ENCODE data around the gene JADE1.

GRCh38 chr4:128840711-128841318, 31.3 kb downstream of the JADE1 start:
- TF ChIP-seq, protein P1, sequence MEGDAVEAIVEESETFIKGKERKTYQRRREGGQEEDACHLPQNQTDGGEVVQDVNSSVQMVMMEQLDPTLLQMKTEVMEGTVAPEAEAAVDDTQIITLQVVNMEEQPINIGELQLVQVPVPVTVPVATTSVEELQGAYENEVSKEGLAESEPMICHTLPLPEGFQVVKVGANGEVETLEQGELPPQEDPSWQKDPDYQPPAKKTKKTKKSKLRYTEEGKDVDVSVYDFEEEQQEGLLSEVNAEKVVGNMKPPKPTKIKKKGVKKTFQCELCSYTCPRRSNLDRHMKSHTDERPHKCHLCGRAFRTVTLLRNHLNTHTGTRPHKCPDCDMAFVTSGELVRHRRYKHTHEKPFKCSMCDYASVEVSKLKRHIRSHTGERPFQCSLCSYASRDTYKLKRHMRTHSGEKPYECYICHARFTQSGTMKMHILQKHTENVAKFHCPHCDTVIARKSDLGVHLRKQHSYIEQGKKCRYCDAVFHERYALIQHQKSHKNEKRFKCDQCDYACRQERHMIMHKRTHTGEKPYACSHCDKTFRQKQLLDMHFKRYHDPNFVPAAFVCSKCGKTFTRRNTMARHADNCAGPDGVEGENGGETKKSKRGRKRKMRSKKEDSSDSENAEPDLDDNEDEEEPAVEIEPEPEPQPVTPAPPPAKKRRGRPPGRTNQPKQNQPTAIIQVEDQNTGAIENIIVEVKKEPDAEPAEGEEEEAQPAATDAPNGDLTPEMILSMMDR (optimal IDR thresholded peaks at IDR 0.05 in 1 of 3, IDR thresholded peaks at IDR 0.05 in 1 of 3, conservative IDR thresholded peaks at IDR 0.05 in 1 of 3; ENCODE audit: extremely low read depth in 1 of 3, insufficient read depth in 2 of 3, low read length in 3 of 3): no peak
- TF ChIP-seq EZH2 (IDR thresholded peaks at IDR 0.05; ENCODE audit: low read length): no peak

All from keratinocyte (primary cell).